Measurements from ENCODE around the gene PRDX3.

- TF ChIP-seq CTCF (IDR thresholded peaks at IDR 0.05) (no peak), POLR2A (IDR thresholded peaks at IDR 0.05) (no peak), POLR2AphosphoS5 (IDR thresholded peaks at IDR 0.05; ENCODE audit: insufficient read depth in 1 of 2, low read depth in 1 of 2) (peak in 1 of 2 donors; percentile 62)
Measured at GRCh38 chr10:119190353-119190752, 11.7 kb upstream of the PRDX3 start.
